ENCODE results near the gene MYBL2.

Gene MYBL2

GRCh38 chr20:43722153-43722505 lies 55.2 kb downstream of the MYBL2 start:
- Histone ChIP-seq H3K36me3 (peaks cover 0 to 26% (median 18%) of the 10 kb centered on the region in 11 experiments; a peak in 18 of 22 replicates), H3K4me2 (peak overlapping the region in 10 of 11 experiments; percentile 30 to 87 (median 75); a peak in 18 of 22 replicates), H3K27ac (peak overlapping the region in 2 of 11 experiments; percentile 2 to 47; a peak in 3 of 22 replicates), H3K9ac (peak overlapping the region in 2 of 11 experiments; percentile 17 to 53; a peak in 1 of 22 replicates), H3K4me3 (no peak overlapping the region), H4K20me1 (peaks cover 0 to 10% (median 0%) of the 10 kb centered on the region in 11 experiments; a peak in 4 of 22 replicates), H3K27me3 (no peaks in the 10 kb centered on the region; a peak in 1 of 22 replicates), H3K9me3 (replicated peaks in 1 of 11) (peaks cover 0 to 10% (median 0%) of the 10 kb centered on the region in 11 experiments; a peak in 6 of 22 replicates), H3K4me1 (peaks cover 19 to 74% (median 59%) of the 10 kb centered on the region in 10 experiments)
- TF ChIP-seq Cebpa-rat (IDR thresholded peaks at IDR 0.05), result no peak

GRCh38 chr20:43723186-43723585 lies 56.3 kb downstream of the MYBL2 start:
- Histone ChIP-seq H3K4me1 (peaks cover 19 to 76% (median 62%) of the 10 kb centered on the region in 10 experiments), H3K4me2 (peak overlapping the region in 9 of 11 experiments; percentile 5 to 52 (median 43); a peak in 10 of 22 replicates), H3K4me3 (no peak overlapping the region), H3K9ac (no peak overlapping the region), H3K27me3 (no peaks in the 10 kb centered on the region; a peak in 1 of 22 replicates), H3K9me3 (replicated peaks in 1 of 11) (peaks cover 0 to 13% (median 0%) of the 10 kb centered on the region in 11 experiments; a peak in 6 of 22 replicates), H3K27ac (peak overlapping the region in 3 of 11 experiments; percentile 49 to 60 (median 58); a peak in 4 of 22 replicates), H3K36me3 (peaks cover 0 to 16% (median 7%) of the 10 kb centered on the region in 11 experiments; a peak in 13 of 22 replicates), H4K20me1 (peaks cover 0 to 10% (median 0%) of the 10 kb centered on the region in 11 experiments; a peak in 4 of 22 replicates)
- TF ChIP-seq Cebpa-rat (IDR thresholded peaks at IDR 0.05), result 0 out of 22 replicates have a peak, but pooled peaks of 1 of the 11 experiments have one; percentile 6

GRCh38 chr20:43723735-43724134 lies 56.8 kb downstream of the MYBL2 start:
- H3K36me3 ChIP-seq, result peaks cover 0 to 12% (median 6%) of the 10 kb centered on the region in 11 experiments; a peak in 7 of 22 replicates
- H3K9ac ChIP-seq, result no peak overlapping the region; a peak in 1 of 22 replicates
- peaks cover 19 to 82% (median 67%) of the 10 kb centered on the region in 10 experiments for H3K4me1 ChIP-seq
- peaks cover 0 to 10% (median 0%) of the 10 kb centered on the region in 11 experiments; a peak in 4 of 22 replicates for H4K20me1 ChIP-seq
- H3K27ac ChIP-seq, result peak overlapping the region in 7 of 11 experiments; percentile 28 to 60 (median 49); a peak in 10 of 22 replicates
- no peak for TF ChIP-seq Cebpa-rat (IDR thresholded peaks at IDR 0.05)
- H3K9me3 ChIP-seq (replicated peaks in 1 of 11), result peaks cover 0 to 19% (median 3%) of the 10 kb centered on the region in 11 experiments; a peak in 9 of 22 replicates
- no peak overlapping the region for H3K4me3 ChIP-seq
- H3K27me3 ChIP-seq, result no peaks in the 10 kb centered on the region; a peak in 1 of 22 replicates
- H3K4me2 ChIP-seq, result peak overlapping the region in 10 of 11 experiments; percentile 17 to 52 (median 43); a peak in 17 of 22 replicates

DNA sequence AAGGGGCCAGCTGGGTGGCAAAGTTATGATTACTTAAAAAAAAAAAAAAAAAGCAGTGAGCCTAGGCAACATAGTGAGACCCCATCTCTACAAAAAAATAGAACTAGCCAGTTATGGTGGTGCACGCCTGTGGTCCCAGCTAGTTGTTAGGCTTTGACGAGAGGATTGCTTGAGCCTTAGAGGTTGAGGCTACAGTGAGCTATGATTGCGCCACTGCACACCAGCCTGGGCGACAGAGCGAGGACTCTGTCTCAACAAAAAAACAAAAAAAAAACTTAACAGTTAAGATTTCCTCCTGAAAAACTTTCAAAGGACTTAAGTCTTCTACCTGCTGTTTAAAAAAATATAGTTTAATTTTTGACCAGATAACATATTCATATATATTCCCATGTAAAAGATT lies 57.5 kb downstream of the MYBL2 start:
- peaks cover 26 to 82% (median 68%) of the 10 kb centered on the region in 10 experiments for H3K4me1 ChIP-seq

DNA sequence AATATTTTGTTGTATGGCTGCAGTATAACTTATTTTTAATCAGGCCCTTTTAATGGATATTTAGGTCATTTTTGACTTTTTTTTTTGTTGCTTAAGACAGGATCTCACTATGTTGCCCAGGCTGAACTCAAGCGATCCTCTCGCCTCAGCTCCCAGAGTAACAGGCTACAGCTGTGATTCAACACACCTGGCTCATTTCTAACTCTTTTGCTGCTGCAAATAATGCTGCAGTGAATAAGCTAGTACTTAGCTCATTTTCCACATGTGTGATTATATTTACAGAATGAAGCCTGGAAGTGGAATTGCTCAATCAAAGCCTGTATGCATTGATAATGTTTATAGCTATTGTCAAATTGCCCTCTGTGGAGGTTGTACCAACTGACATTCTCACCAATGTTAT lies 58.8 kb downstream of the MYBL2 start:
- Histone ChIP-seq H3K4me1 (peaks cover 26 to 72% (median 62%) of the 10 kb centered on the region in 10 experiments), H3K27me3 (no peaks in the 10 kb centered on the region; a peak in 1 of 22 replicates), H3K36me3 (no peaks in the 10 kb centered on the region), H3K4me3 (no peak overlapping the region), H3K9me3 (replicated peaks in 1 of 11) (peaks cover 0 to 15% (median 6%) of the 10 kb centered on the region in 11 experiments; a peak in 7 of 22 replicates), H3K9ac (peak overlapping the region in 1 of 11 experiments; percentile 5; a peak in 2 of 22 replicates), H3K27ac (peak overlapping the region in 7 of 11 experiments; percentile 25 to 60 (median 49); a peak in 8 of 22 replicates), H4K20me1 (peaks cover 0 to 10% (median 0%) of the 10 kb centered on the region in 11 experiments; a peak in 4 of 22 replicates), H3K4me2 (peak overlapping the region in 5 of 11 experiments; percentile 39 to 52 (median 44); a peak in 6 of 22 replicates)
- TF ChIP-seq Cebpa-rat (IDR thresholded peaks at IDR 0.05), result no peak

More for the DNA sequence above, 57.5 kb downstream of the MYBL2 start:
- peaks cover 0 to 10% (median 0%) of the 10 kb centered on the region in 11 experiments; a peak in 4 of 22 replicates for H4K20me1 ChIP-seq
- H3K4me3 ChIP-seq, result no peak overlapping the region
- H3K27me3 ChIP-seq, result no peaks in the 10 kb centered on the region; a peak in 1 of 22 replicates
- peak overlapping the region in 10 of 11 experiments; percentile 17 to 52 (median 43); a peak in 16 of 22 replicates for H3K4me2 ChIP-seq
- H3K36me3 ChIP-seq, result peaks cover 0 to 8% (median 0%) of the 10 kb centered on the region in 11 experiments; a peak in 5 of 22 replicates
- H3K27ac ChIP-seq, result peak overlapping the region in 7 of 11 experiments; percentile 28 to 60 (median 49); a peak in 7 of 22 replicates
- H3K9ac ChIP-seq, result no peak overlapping the region; a peak in 1 of 22 replicates
- H3K9me3 ChIP-seq (replicated peaks in 1 of 11), result peaks cover 0 to 25% (median 6%) of the 10 kb centered on the region in 11 experiments; a peak in 11 of 22 replicates
- TF ChIP-seq Cebpa-rat (IDR thresholded peaks at IDR 0.05), result peak in 5 of 11 experiments; percentile 16 to 72 (median 41); a peak in 2 of 22 replicates

GRCh38 chr20:43726333-43726732 lies 59.4 kb downstream of the MYBL2 start:
- H3K9me3 ChIP-seq (replicated peaks in 1 of 11), result peaks cover 0 to 15% (median 6%) of the 10 kb centered on the region in 11 experiments; a peak in 7 of 22 replicates
- H3K4me3 ChIP-seq, result no peak overlapping the region
- H4K20me1 ChIP-seq, result peaks cover 0 to 7% (median 0%) of the 10 kb centered on the region in 11 experiments; a peak in 4 of 22 replicates
- H3K4me2 ChIP-seq, result peak overlapping the region in 1 of 11 experiments; percentile 39; a peak in 1 of 22 replicates
- H3K4me1 ChIP-seq, result peaks cover 28 to 68% (median 59%) of the 10 kb centered on the region in 10 experiments
- no peak overlapping the region for H3K9ac ChIP-seq
- no peak for TF ChIP-seq Cebpa-rat (IDR thresholded peaks at IDR 0.05)
- H3K36me3 ChIP-seq, result no peaks in the 10 kb centered on the region
- H3K27ac ChIP-seq, result peak overlapping the region in 3 of 11 experiments; percentile 49 to 60 (median 58); a peak in 4 of 22 replicates
- no peaks in the 10 kb centered on the region; a peak in 1 of 22 replicates for H3K27me3 ChIP-seq

DNA sequence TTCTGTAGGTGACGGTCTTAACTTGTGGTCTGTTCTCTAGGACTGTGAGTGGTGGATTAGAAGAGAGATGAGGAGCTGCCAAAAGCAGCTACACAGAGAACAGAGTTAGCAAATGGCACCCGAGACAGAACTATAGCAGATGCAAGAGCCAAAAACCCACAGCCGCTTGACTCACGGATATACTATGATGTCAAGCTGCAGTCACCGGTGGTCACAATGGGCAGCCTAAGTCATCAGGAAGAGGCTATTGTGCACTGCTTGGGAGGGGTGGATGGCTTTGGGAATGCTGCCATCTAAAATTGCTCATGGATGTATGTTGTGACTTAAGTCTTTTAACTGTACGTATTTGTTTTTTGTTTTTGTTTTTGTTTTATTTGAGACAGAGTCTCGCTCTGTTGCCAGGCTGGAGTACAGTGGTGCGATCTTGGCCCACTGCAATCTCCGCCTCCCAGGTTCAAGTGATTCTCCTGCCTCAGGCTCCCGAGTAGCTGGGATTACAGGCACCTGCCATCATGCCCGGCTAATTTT lies 60.0 kb downstream of the MYBL2 start, which contains the start of gene GTSF1L:
GTSF1L (minus strand) TSS at position 192 of the 528 bp plus-strand sequence. CDS start 308 bp downstream, outside the sequence.
- H3K27ac ChIP-seq, result peak within 1 kb of the TSS in 4 of 11 experiments; percentile 25 to 60 (median 54); a peak in 5 of 22 replicates

DNA sequence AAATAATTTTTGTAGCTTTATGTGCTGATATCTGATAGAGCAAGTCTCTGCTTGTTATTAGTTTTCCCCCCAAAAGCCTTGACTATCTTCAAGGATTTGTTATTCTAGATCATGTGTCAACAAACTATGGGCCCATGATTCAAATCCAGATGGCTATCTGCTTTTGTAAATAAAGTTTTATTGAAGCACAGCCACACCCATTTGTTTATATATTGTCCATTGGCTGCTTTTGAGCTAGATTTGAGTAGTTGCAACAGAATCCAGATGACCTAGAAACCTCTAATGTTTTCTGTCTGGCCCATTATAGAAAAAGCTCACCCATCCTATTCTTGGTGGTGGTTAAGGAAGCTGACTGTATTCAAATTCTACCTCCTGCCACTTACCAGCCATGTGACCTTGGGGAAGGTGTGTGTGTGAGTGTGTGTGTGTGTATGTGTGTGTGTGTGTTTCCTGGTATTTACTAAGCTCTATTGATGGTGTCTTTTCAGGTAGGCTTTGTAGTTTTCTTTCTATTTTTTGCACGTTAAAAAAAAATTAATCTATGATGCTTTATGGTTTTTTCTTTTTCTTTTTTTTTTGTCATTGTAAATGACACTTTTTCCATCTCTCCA lies 61.2 kb downstream of the MYBL2 start:
- Histone ChIP-seq H3K27me3 (no peaks in the 10 kb centered on the region), H3K36me3 (no peaks in the 10 kb centered on the region), H3K27ac (peak overlapping the region in 4 of 11 experiments; percentile 51 to 73 (median 69); a peak in 3 of 22 replicates), H3K4me1 (peaks cover 32 to 71% (median 64%) of the 10 kb centered on the region in 10 experiments), H3K4me2 (peak overlapping the region in 8 of 11 experiments; percentile 10 to 67 (median 42); a peak in 8 of 22 replicates), H3K9ac (no peak overlapping the region), H4K20me1 (no peaks in the 10 kb centered on the region), H3K9me3 (replicated peaks in 1 of 11) (peaks cover 0 to 15% (median 6%) of the 10 kb centered on the region in 11 experiments; a peak in 7 of 22 replicates), H3K4me3 (no peak overlapping the region)
- TF ChIP-seq Cebpa-rat (IDR thresholded peaks at IDR 0.05), result no peak

More for the DNA sequence above, 60.0 kb downstream of the MYBL2 start, which contains the start of gene GTSF1L:
- no peaks in the 10 kb centered on the region for H3K36me3 ChIP-seq
- no peak for TF ChIP-seq Cebpa-rat (IDR thresholded peaks at IDR 0.05)
- H3K4me1 ChIP-seq, result peaks cover 28 to 68% (median 59%) of the 10 kb centered on the region in 10 experiments
- peak within 1 kb of the TSS in 2 of 11 experiments; percentile 39 to 43; a peak in 3 of 22 replicates for H3K4me2 ChIP-seq
- H4K20me1 ChIP-seq, result peaks cover 0 to 2% (median 0%) of the 10 kb centered on the region in 11 experiments; a peak in 1 of 22 replicates
- no peak within 1 kb of the TSS for H3K4me3 ChIP-seq
- no peaks in the 10 kb centered on the region; a peak in 1 of 22 replicates for H3K27me3 ChIP-seq
- peak within 1 kb of the TSS in 1 of 11 experiments; percentile 5; a peak in 1 of 22 replicates for H3K9ac ChIP-seq
- H3K9me3 ChIP-seq (replicated peaks in 1 of 11), result peaks cover 0 to 15% (median 6%) of the 10 kb centered on the region in 11 experiments; a peak in 7 of 22 replicates

Measured in BLaER1 treated with 17β-estradiol and CSF1 and Interleukin-3, amounts not matched to agents 10 nM and 100 nM (cell line).